PFSK-1 (cell line): ENCODE measurements around the gene TTLL11.

Experiments
- FOXP2 ChIP-seq: optimal IDR thresholded peaks from 2 replicates; pipeline ENCODE3; 2011; ENCODE audit warnings: borderline replicate concordance, control low read depth, inconsistent platforms; ENCODE audit not compliant: insufficient read depth; ENCODE audit errors: extremely low read length, extremely low read depth
- POLR2AphosphoS5 ChIP-seq: IDR thresholded peaks from 2 replicates; pipeline ENCODE4 v1.6.1; 2012; ENCODE audit warnings: low read depth, mild to moderate bottlenecking, control low read depth, low read length, moderate library complexity
- SIN3A ChIP-seq: IDR thresholded peaks from 2 replicates; pipeline ENCODE4 v1.6.1; 2012; ENCODE audit warnings: mild to moderate bottlenecking, low read length, moderate library complexity, borderline replicate concordance; ENCODE audit not compliant: insufficient read depth
- TAF1 ChIP-seq: IDR thresholded peaks from 2 replicates; pipeline ENCODE4 v1.6.1; 2012; ENCODE audit warnings: low read length, control low read depth, borderline replicate concordance; ENCODE audit not compliant: insufficient read depth
- TF ChIP-seq, protein P1 (sequence below), 2 experiments: IDR thresholded peaks; 2 replicates each; pipeline versions ENCODE4 v1.6.1 to v1.8.0; 2011 to 2012; ENCODE audit warnings: low read depth in 2 of 2, low read length in 2 of 2, control low read depth in 1 of 2, inconsistent platforms in 1 of 2, mild to moderate bottlenecking in 1 of 2, moderate library complexity in 1 of 2; ENCODE audit not compliant: insufficient read depth in 1 of 2

Gene TTLL11

DNA sequence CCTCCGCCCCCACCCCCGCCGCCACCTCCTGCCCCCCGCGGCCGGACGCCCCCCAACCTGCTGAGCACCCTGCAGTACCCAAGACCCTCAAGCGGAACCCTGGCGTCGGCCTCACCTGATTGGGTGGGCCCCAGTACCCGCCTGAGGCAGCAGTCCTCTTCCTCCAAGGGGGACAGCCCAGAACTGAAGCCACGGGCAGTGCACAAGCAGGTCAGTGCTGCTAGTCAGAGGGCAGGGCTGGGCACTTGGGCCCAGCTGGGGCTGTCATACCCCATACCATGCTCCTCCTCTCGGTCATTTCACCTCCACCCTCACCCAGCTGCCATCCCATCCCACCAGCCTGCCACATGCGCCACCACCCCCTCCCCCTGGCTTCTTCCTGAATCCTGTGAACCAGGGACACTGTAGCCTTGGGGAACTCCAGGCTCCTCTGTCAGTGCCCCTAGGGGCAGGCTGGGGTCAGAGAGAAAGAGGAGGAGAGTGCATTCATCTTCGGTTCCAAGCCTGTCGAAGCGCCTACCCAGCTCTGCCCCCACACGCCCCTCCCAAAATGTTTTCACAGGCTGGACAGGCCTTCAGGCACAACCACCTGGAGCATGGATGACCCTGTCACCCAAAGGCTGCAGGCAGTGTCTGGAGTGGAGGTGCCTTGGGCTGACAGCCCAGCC is 319.7 kb downstream of the TTLL11 start:
- TF ChIP-seq SIN3A (no peak), TAF1 (no peak), FOXP2 (no peak), POLR2AphosphoS5 (no peak)
- TF ChIP-seq, protein P1, sequence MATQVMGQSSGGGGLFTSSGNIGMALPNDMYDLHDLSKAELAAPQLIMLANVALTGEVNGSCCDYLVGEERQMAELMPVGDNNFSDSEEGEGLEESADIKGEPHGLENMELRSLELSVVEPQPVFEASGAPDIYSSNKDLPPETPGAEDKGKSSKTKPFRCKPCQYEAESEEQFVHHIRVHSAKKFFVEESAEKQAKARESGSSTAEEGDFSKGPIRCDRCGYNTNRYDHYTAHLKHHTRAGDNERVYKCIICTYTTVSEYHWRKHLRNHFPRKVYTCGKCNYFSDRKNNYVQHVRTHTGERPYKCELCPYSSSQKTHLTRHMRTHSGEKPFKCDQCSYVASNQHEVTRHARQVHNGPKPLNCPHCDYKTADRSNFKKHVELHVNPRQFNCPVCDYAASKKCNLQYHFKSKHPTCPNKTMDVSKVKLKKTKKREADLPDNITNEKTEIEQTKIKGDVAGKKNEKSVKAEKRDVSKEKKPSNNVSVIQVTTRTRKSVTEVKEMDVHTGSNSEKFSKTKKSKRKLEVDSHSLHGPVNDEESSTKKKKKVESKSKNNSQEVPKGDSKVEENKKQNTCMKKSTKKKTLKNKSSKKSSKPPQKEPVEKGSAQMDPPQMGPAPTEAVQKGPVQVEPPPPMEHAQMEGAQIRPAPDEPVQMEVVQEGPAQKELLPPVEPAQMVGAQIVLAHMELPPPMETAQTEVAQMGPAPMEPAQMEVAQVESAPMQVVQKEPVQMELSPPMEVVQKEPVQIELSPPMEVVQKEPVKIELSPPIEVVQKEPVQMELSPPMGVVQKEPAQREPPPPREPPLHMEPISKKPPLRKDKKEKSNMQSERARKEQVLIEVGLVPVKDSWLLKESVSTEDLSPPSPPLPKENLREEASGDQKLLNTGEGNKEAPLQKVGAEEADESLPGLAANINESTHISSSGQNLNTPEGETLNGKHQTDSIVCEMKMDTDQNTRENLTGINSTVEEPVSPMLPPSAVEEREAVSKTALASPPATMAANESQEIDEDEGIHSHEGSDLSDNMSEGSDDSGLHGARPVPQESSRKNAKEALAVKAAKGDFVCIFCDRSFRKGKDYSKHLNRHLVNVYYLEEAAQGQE (IDR thresholded peaks at IDR 0.05; ENCODE audit: insufficient read depth in 1 of 2, low read depth in 2 of 2, low read length in 2 of 2), result no peak

DNA sequence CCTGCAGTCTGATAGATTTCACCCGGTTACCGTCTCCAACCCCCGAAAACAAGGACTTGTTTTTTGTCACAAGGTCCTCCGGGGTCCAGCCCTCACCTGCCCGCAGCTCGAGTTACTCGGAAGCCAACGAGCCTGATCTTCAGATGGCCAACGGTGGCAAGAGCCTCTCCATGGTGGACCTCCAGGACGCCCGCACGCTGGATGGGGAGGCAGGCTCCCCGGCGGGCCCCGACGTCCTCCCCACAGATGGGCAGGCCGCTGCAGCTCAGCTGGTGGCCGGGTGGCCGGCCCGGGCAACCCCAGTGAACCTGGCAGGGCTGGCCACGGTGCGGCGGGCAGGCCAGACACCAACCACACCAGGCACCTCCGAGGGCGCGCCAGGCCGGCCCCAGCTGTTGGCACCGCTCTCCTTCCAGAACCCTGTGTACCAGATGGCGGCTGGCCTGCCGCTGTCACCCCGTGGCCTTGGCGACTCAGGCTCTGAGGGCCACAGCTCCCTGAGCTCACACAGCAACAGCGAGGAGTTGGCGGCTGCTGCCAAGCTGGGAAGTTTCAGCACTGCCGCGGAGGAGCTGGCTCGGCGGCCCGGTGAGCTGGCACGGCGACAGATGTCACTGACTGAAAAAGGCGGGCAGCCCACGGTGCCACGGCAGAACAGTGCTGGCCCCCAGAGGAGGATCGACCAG is 320.4 kb downstream of the TTLL11 start:
- no peak for TF ChIP-seq TAF1
- TF ChIP-seq, protein P1 (IDR thresholded peaks at IDR 0.05; ENCODE audit: insufficient read depth in 1 of 2, low read depth in 2 of 2, low read length in 2 of 2), result no peak
- TF ChIP-seq FOXP2, result no peak
- no peak for TF ChIP-seq POLR2AphosphoS5
- no peak for TF ChIP-seq SIN3A
